Fibroblast of villous mesenchyme (primary cell): ENCODE results near the gene MLH1. TPM values are rescaled to one million over a fixed set of nuclear protein-coding genes. Genes with fewer than 3 reads are reported as not detected.
"Not testable (repeated sequence)": the region's sequence is repeated elsewhere in the genome, so short reads cannot be mapped to it uniquely, and the experiment has no call there.

ENCODE experiments used
- DNase-seq: peaks from one replicate; pipeline ENCODE4 v3.0.0-alpha.2; 2010; ENCODE audit warnings: low read depth
- H3K4me3 ChIP-seq: 2 replicates; pipeline ENCODE4 v1.5.1; 2011; ENCODE audit warnings: low read depth, mild to moderate bottlenecking, low read length
- total RNA-seq: library from RNA; depleted of rRNA; stranded (reverse); fragments of >200 nt; gene quantifications from 2 replicates; pipeline ENCODE4 v1.2.3, GENCODE V29; 2012
- TF ChIP-seq, protein P1 (sequence below): IDR thresholded peaks from 2 replicates; pipeline ENCODE4 v1.5.1; 2012; ENCODE audit warnings: low read depth, mild to moderate bottlenecking, low read length; ENCODE audit not compliant: insufficient read depth

MLH1 gene
- total RNA-seq, 1 donor = 63.5 TPM

DNA sequence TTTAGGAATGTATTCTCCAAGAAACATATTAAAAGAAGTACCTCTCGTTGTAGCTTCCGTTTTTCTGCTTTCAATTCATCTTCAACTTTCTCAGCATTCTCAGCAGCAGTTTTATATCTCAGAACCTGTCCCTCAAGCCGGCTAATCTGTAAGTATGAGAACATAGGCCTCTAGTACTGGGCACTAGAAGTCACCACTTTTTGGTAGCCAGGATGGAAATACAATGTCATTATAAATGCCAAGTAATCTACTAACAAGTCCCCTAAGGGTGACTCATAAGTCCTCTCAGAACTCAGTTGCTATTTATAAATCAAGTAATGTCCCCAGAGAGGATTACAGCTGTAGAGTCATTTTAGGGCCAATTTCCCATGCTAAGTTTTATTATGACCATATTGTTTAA is 61.1 kb downstream of the MLH1 start:
- peak; percentile 57 for DNase-seq
- H3K4me3 ChIP-seq = no peak overlapping the region
- TF ChIP-seq, protein P1, sequence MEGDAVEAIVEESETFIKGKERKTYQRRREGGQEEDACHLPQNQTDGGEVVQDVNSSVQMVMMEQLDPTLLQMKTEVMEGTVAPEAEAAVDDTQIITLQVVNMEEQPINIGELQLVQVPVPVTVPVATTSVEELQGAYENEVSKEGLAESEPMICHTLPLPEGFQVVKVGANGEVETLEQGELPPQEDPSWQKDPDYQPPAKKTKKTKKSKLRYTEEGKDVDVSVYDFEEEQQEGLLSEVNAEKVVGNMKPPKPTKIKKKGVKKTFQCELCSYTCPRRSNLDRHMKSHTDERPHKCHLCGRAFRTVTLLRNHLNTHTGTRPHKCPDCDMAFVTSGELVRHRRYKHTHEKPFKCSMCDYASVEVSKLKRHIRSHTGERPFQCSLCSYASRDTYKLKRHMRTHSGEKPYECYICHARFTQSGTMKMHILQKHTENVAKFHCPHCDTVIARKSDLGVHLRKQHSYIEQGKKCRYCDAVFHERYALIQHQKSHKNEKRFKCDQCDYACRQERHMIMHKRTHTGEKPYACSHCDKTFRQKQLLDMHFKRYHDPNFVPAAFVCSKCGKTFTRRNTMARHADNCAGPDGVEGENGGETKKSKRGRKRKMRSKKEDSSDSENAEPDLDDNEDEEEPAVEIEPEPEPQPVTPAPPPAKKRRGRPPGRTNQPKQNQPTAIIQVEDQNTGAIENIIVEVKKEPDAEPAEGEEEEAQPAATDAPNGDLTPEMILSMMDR = no peak

DNA sequence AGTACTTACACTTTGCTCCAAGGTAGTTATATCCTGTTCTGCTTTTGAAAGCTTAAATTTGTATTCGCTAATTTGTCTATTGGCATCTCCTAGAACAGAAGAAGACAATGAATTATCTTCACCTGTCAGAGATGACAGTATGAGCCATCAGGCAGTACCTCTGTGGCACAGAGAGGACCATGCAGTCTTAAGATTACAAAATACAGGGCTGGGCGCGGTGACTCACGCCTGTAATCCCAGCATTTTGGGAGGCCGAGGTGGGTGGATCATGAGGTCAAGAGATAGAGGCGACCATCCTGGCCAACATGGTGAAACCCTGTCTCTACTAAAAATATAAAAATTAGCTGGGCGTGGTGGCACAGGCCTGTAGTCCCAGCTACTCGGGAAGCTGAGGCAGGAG is 61.8 kb downstream of the MLH1 start:
- not testable (repeated sequence) for DNase-seq, H3K4me3 ChIP-seq

DNA sequence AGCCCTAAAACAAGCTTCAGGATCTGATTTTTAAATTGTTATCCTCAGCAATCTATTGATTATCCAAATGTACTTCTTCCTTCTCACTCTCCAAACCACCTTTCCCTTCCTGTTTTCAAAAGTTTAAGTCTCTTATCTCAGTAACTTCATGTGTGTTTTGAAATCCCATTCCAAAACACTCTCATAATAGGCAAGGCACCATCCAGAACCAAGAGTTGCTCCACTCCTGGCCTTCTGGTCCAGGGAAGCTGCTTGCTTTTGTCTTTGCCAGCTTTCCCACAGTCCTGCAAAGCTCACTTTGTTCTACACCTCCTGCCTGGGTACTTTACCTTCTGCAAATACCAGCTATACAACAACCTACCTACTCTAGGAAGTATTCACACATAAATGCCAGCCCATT is 63.5 kb downstream of the MLH1 start:
- peak; percentile 38 for DNase-seq
- H3K4me3 ChIP-seq = no peak overlapping the region
- TF ChIP-seq, protein P1 = no peak

DNA sequence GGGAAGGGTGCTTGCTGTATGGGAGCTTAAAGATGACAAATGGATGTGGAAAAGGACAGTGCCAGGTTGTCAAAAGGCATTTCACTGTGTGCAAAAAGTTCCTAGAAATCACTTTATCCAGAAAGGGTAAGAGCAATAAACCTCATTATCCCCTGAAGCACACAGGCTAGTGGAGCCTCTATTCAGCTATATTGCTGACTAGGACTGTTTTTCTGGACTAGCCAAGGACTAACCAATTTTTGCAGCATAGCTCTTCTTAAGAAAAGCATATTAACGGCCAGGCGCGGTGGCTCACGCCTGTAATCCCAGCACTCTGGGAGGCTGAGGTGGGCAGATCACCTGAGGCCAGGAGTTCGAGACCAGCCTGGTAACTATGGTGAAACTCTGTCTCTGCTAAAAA is 64.8 kb downstream of the MLH1 start:
- no peak overlapping the region for H3K4me3 ChIP-seq
- TF ChIP-seq, protein P1 = no peak
- no peak for DNase-seq

DNA sequence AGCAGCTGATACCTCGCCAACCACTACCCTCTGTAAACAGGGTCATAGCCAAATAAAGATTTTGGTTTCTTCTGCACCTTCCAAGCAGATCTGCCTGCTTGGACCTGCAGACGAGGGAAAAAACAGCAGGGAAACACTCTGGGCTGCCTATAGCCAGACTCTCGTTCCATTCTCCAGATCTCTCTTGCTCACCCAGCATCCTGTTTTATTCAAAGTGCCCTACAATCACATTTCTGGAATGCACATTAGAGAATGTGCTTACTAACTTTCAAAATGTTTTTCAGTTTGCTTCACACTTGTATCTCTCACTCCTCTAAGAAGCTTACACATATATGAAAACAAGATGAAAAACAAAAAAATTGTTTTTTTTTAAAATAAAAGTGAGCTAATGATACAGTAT is 71.4 kb downstream of the MLH1 start:
- no peak overlapping the region for H3K4me3 ChIP-seq
- TF ChIP-seq, protein P1 = no peak
- DNase-seq = peak; percentile 28

DNA sequence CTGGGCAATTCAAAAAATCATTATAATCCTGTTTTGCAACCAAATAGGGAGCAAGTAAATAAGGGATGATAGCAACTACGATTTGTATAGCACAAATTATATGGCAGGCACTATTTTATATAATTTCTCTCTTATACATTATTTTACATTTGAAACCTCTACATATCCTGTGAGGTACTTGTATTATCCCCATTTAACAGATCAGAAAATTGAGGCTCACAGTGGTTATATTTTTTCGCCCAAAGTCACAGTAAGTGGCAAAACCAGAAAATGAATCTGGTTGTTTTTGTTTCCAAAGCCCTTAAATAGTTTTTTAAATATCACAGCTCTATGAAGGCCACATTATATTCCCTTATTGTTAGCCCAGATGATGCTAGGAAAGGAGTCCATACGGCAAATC is 74.3 kb downstream of the MLH1 start:
- TF ChIP-seq, protein P1 = no peak

DNA sequence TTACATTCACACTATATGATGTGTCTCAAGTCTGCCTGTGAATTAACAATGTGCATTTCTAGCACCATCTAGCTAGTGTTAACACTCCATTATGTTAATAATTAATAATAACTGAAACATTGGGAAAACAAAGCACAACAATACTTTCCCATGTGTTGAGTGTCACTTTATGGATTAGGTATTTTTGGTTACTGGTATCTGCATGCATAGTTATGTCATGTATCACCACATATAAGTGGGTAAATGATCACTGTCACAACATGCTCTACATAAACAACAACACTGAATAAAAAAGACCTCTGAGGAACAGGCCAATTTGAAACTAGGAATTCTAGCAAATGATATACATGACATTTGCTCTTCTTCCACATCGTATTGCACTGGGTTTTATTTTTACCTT is 74.7 kb downstream of the MLH1 start:
- no peak for DNase-seq
- TF ChIP-seq, protein P1 = no peak
- H3K4me3 ChIP-seq = no peak overlapping the region

More for the DNA sequence above, 74.3 kb downstream of the MLH1 start:
- DNase-seq = no peak
- H3K4me3 ChIP-seq = no peak overlapping the region

DNA sequence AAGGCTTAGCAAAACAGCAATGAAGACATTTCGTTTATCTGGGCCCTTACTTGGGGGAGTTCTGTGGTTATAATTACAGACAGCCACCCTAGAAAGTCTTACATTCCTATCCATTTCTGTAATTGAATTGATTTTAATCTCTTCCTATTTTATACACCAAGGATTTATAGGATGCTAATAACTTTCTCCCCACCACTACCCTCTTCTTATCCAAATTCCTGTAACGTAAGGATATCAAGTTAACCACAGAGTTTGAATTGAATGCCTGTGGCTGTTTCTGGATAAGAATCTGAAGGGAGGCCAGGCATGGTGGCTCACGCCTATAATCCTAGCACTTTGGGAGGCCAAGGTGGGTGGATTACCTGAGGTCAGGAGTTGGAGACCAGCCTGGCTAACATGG is 78.6 kb downstream of the MLH1 start:
- H3K4me3 ChIP-seq = no peak overlapping the region
- TF ChIP-seq, protein P1 = no peak
- peak; percentile 69 for DNase-seq
